NCI-H1092 treated with DMSO at 0.1 percent for 48 hours (cell line): ENCODE data around the gene ERFL.

Source experiments
- DNase-seq: peaks from one replicate; lab custom pipeline; 2025; lab: John Stamatoyannopoulos, UW

ERFL gene

DNA sequence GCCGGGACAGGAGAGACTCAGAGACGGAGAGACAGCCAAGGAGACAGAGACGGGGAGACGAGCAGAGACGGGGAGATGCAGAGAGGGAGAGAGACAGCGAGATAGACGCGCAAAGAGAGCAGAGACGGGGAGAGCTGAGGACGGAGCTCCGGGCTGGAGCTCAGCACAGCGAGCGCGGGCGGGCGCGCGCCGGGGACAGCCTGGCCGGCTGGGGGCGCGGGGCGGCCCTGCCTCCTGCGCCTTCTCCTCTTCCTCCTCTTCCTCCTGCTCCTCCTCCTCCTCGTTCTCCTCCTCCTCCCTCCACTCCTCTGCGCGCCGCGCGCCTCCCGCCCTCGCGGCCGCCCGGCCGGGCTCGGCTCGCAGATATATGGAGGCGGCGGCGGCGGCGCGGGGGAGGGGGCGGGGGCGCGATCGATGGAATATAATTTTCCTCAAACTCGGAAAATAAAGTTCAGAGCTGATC is at the start of gene ERFL:
Gene ERFL (minus strand): TSS at position 229 of the 463 bp plus-strand sequence. CDS start 15,530 bp downstream, outside the sequence.
- no peak for DNase-seq

DNA sequence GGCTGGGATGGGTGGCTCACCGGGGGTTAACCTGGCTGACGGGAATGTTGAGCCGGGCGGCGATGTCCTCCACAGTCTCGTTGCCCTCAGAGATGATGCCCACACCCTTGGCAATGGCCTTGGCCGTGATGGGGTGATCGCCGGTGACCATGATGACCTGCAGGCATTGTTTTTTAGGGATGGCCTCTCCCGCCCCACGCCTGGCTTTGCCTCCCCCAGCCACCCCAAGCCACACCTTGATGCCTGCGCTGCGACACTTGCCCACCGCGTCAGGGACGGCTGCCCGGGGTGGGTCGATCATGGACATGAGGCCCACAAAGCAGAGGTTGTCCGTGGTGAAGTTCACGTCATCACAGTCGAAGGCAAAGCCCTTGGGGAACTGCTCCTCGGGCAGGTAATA is 49.7 kb upstream of the ERFL start:
- no peak for DNase-seq

DNA sequence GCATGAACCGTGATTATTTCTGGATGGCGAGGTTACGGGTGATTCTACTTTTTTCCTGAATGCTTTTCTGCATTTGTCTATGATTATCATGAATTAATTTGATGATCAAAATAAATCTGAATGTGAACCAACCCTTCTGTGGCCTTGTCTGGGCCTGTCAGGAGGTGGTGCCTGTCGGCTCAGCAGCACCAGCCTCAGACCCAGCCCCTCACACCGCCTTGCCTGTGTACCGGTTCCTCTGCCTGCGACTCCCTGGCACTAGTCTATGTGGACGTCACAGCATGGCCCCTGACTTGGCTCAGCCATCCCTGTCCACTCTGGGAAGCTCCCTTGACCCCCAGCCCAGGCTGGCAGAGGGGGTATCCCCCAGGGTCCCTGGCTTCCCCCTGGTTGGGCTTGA is 46.4 kb upstream of the ERFL start:
- no peak for DNase-seq

DNA sequence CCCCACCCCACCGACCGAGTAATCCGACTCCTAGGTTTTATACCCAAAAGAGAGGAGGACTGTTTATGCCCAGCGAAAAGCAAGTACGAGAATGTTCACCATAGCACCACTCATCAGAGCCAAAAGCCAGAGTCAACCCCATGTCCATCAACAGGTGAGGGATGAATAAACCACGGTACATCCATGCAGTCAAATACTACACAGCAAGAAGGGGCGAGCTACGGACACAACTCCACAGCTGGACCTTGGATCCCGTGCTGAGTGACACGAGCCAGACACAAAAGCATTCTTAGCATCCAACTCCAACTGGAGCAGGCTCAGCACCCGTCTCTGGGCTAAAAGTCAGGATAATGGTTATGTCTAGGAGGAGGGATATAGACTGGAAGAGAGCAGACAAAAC is 43.1 kb upstream of the ERFL start:
- no peak for DNase-seq

DNA sequence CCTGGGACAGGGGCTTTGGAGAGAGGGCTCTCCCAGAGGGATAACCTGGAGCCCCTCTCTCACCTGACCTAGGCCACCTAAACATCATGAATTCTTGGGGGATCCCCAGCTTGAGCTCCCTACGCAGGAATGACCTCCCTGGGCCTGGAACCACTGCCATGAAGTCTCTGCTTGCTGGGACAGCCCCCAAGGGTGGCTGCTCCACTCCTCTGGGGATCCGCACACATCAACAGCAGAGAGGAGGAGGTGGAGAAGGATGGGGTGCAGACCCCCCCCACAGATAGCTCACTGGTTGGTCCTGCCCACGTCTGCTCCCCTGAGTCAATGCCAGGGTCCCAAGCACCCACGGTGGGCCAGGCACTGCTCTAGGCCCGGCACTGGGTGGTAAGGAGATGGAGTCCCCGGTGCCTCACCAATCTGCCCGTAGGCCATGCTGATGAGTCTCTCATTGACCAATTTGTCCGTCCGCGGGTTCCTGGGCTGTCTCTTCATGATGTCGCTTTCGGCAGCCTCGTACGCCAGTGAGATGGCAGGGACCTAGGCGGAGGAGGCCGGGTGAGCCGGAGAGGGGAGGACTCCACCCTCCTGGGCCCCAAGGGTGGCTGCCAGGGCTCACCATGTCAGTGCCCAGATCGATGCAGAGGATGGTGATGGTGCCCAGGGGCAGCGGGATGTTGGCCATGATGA is 41.7 kb upstream of the ERFL start:
- DNase-seq, result no peak

DNA sequence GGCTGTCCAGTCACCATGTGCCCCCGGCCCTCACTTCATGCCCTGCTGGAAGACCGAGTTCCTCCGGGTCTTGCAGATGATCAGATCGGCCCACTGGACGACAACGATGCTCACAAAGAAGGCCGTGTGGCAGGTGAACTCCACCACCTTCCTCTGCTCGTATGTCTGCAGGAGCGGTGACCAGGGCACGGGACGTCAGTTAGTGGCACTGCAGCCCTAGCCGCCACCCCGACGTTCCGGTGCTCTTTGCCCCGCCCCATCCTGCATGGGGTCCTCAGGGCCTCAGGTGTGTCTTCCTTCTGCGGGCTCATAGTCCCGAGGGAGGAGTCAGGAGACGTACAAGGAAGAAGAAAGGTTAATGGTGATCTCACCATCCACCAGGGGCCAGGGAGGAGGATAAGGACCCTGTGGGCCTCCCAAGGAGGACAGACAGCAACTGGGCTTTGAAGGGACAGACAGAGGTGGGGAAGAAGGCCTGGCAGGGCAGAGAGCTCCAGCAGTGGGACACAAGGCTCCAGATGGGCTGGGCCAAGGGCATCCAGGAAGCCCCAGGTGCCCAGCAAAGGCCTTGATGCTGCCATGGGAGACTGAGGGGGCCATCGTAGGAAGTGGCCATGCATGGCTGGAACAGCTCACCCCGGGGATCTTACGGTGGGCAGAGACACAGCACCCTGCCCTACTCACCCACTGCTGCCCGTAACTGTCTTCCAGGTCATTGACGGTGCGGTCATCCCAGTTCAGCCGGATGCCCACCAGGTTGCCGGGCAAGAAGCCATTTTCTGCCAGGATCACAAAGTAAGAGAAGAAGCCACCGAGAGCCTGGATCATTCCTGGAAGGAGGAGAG is 40.7 kb upstream of the ERFL start:
- no peak for DNase-seq

DNA sequence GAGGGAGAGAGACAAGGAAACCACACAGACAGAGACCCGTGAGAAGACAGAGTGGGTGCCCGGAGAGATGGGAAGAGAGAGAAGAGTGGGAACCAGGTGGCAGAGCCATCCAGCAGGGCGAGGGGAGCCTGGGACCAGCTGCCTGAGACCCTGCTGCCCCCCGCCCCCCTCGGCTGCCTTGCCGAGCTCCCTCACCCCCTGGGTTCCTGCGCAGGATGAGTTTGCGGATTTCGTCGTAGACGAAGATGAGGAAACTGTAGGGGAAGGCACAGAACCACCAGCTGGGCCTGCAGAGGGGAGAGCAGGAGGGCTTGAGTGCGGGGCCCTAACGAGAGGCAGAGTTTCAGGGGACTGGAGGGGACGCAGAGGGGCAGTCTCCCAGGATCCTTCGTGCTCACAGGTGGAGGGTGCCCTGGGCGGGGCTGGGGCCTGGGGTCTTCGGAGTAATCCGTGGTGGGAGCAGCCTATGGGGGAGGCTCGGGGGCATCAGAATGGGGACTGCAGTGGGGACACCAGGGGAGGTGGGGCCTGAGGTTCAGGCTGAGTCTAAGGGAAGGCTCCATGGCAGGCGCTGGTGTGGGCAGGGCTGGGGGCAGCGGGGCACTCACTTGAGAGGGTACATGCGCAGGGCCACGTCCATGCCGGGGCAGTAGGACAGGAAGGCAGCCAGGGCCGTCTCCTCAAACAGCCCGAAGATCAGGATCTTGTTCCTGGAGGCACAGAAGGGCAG is 39.0 kb upstream of the ERFL start:
- DNase-seq, result no peak

DNA sequence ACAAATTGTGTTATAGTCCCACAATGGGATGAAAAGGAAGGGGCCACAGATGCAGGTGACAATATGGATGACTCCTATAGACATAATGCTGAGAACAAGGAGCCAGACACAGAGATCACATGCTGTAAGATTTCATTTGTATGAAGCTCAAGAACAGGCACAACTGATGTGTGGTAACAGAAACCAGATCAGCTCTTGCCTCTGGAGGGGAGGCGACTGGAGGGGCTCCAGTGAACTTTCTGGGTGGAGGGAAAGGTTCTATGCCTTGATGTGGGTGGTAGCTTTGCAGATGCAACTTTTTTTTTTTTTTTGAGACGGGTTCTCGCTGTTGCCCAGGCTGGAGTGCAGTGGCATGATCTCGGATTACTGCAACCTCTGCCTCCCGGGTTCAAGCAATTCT is 36.9 kb upstream of the ERFL start:
- DNase-seq, result no peak

DNA sequence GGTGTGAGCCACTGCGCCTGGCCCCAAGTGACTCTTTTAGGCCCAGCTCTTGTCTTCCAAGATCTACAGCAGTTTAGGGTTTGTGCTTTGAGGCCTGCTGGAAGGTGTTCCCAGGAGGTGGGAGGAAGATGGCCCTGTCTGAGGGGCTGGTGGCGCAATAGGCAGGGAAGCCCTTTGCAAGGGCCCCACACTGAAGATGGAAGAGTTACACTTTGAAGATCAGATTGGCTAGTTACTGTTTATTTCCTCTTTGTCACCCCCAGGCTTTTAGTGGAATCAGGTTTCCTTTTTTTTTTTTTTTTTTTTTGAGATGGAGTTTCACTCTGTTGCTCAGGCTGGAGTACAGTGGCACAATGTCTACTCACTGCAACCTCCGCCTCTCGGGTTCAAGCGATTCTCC is 32.7 kb upstream of the ERFL start:
- no peak for DNase-seq

DNA sequence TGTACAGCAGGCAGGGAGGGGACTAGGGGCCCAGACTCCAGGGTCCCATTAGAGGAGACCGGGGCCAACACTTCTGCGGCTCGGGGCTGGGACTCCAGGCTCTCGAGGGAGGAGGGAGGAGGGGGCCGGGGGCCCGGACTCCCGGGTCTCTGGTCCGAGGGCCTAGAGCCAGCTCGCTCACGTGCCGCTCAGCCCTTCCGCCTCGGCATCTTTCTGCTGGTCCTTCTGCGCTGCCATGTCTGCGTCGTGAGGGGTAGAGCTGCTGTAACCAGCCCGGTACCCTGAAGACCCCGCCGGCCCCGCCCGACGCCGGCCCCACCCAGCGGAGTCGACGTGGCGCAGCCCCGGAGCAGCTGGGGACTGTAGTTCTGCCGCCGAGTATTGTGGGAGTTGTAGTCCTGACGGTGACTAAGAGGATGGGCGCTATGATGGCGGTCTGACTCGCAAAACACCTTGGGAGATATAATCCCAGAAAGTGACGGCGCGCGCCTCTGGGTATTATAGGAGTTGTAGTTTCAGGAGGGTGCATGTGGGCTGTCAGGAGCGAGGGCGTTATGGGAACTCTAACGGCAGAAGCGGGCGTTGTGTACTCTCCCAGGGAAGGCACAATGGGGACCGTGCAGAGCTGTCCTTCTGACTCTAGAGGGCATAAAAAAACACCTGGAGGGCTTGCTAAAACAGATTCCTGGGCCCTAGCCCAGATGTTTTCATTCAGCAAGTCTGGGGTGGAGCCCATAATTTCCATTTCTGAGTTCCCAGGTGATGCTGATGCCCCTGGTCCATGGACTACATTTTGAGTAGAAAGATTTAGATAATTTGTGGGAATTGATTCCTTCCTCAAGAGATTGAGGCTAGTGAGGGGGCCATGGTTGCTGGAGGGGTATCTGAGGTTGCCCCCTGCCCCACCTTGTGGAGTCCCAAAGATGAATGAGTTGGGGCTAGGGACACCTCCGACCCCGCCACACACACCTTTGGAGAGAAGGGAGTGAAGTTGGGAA is 31.1 kb upstream of the ERFL start, which contains the start of gene RABAC1:
Gene RABAC1 (minus strand): TSS at position 266 of the 998 bp plus-strand sequence. CDS start 29 bp downstream, at position 237.
- peak; percentile 87 for DNase-seq

DNA sequence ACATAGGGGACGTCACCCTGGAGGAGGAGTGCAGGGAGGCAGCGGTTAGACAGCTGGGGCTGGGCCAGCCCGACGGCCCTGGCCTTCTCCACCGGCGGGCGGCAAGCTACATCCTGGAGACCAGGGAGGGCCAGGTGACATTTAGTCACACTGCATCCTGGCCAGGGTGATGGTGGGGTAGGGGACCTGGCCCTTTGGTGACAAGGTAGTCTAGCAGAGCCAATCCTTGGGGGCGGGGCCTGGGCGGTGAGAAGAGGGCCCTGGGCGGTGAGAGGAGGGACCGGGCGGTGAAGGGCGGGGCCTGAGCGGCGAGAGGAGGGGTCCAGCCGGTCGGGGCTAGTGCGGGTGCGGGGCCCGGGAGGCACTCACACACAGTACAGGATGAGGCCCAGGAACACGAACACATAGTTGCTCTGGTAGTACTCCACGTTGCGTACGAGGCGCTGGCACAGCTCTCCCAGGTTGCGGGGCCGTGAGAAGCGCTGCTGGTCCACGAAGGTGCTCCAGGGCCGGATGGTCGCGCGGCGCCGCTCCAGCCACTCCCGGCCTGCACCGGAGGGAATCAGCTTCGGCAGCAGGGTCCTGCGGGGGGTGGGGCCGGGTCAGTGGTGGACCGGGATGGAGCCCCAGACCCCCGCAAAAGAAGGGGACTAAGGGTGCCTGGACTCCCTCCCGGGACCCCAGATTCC is 30.3 kb upstream of the ERFL start:
- DNase-seq, result peak; percentile 30

DNA sequence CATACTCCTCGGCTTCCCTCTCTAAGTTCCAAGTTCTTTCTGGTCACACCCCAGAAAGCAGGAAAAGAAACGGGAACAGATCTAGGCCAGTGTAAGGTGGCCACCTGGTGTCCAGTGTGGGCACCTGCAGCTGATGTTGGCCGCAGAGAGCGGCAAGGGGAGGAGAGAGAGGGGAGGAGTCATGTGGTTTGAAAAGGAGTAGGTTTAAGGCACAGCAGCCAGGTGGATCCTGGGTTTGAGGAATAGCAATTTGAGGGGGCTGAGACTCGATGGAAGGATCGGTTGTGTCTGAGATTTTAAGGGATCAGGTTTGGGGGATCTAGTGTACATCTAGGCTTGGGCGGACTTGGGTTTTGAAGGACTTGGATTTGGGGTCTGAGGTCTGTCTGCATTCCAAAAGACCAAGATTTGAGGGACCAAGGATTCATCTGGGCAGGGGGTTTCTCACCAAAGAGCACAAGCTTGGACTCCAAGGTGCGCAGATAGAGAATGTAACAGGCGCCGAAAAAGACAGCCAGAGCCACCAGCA is 29.7 kb upstream of the ERFL start:
- peak; percentile 74 for DNase-seq

DNA sequence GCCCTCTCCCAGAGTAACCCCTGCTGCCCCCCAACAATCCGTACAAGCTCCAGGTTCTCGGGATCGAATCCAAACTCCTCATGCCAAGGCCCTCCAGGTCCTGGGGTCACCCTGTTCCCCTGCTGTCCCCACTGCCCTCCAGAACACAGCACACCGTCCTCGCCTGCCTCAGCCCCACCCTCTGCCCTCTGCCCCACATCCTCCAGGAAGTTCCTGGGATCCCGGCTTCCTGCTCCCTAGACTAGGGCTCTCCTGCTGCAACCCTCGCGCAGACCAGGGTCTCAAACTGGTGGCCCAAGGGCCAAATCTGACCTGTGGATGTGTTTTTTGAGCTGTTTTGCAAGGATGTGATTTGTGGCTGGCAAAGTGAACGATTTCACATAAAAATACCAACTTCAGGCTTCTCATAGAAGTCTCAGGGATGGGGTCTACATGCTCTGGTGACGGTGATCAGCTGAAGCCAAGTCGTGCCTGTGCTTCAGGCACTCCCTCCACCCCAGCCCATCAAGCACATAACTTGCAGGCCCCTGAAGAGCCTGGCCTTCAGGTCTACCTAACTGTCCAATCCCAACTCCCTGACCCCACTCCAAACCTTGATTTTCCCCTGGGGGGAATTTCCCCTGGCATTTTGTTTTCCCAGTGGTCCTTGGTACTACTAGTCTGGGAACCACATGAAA is 29.1 kb upstream of the ERFL start:
- no peak for DNase-seq

DNA sequence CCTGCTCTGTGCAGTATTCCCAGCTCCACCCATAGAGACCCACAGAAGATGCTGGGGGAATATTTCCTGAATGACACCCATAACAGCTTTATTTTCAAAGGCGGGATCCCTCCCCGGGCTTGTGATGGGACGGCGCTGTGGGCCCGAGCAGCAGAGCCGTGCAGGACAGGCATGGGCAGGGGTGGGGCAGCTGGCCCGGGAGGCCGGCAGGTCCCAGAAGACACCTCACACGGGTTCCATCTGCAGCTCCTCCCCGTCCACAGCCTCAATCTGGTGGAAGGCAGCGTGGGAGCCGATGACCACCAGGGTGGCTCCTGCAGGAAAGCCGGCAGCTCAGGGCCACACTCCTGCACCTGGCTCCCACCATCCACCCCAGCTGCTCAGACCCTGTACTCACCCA is 28.4 kb upstream of the ERFL start:
- DNase-seq, result no peak

DNA sequence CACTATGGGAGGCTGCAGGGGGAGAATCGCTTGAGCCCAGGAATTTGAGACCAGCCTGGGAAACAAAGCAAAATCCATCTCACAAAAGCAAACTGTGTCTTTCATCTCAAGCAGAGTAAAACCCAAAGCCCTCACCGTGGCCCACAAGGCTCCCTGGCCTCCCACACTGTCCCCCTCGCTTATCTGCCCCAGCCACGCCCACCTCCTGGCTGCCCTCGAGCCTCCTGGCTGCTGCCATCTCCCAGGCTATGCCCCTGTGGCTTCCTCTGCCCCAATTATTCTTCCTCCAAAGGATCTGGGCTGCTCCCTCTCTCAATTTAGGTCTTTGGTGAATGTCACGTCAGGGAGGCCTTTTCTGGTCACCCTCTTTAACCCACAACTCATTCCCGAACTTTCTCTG is 27.3 kb upstream of the ERFL start:
- no peak for DNase-seq

DNA sequence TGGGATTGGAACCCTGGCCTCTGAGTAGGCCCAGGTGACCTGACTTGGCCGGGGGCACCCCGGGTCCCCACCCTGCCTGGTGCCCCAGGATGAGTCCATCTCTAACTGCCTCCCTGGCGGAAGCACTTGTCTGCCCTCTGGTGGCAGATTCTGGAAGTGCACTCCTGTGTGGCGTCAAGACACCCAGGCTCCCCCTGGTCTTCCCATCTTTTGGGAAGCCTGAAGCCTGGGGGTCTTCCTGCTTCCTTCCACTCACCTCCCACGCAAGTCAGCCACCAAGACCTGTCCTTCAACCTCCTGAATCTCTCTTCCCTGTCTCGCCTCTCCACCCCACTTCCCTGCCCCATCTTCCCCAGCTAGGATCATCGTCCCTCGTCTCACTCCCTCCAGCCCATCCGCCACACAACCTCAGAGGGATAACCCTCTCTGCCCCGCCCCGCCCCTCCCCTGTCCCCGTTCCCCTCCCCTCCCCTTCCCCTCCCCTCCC is 23.5 kb upstream of the ERFL start:
- DNase-seq, result peak; percentile 47

DNA sequence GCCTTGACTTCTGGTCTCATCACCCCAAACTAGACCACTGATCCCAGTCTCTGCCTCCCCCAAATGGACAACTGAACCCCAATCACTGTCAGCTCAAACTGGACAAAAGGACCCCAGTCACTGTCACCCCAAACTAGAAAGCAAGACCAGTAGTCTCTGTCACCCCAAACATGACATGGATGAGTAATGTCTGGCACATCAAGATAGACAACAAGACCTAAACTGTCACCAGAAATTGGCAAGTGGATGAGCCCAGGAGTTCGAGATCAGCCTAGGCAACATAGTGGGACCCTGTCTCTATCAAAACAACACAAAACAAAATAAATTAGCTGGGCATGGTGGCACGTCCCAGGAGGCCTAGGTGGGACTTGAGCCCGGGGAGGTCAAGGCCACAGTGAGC is 18.8 kb upstream of the ERFL start:
- DNase-seq, result no peak

DNA sequence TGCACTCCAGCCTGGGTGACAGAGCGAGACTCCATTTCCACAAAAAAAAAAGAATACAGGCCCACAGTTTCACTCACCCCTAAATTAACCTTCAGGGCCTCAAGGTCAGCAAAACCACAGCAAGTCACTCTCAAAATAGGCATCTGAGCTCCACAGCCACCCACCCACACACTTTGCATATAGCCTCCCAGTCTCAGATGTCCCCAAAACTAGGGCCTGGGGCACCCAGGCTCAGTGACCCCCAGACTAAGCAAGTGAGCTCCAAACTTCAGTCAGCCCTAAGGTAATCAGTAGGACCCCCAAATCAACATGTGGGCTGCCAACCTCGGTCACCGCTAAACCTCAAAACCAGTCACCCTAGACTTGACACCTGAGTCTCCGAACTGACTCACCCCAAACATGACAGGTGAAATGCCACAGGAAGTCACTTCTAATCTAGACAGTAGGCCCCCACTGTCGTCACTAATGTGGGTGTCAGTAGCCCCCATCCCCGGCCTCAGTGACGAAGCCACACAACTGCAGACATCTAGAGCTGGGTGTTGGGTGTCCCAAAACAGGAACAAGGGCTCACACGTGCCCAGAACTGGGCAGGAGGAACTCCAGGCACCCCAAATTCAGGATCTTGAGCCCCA is 17.0 kb upstream of the ERFL start:
- no peak for DNase-seq

DNA sequence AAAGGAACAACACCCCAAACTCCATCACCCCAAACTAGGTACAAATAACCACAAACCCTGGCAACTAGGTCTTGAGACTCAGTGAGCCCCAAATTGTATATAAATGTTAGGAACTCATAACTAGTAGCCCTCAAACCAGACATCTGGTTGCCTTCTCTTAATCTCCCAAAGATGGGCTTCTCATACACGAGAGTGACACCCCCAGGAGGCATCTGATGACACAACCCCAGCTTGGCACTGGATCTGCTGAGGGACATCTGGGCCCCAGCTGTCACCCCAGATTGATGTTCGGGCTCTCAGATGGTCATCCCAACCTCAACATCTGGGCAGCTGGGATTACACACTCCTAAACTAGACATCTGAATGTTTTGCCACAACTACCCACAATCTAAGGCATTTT is 16.1 kb upstream of the ERFL start:
- no peak for DNase-seq
